K562 (cell line): ENCODE measurements around the gene ADAM10. TPM values are rescaled to one million over a fixed set of nuclear protein-coding genes. Genes with fewer than 3 reads are reported as not detected.

Experiments
- ETV1 ChIP-seq: fragments of 450-650 bp; conservative IDR thresholded peaks from 2 replicates; pipeline ENCODE4 v1.6.1; 2016; ENCODE audit warnings: missing genetic modification characterization, control low read depth, low read depth, missing compliant biosample characterization
- IFI16 ChIP-seq: fragments of 250-450 bp; sonication (Bioruptor Pico); IDR thresholded peaks from 2 replicates; pipeline ENCODE4 v2.1.2; 2022; ENCODE audit warnings: mild to moderate bottlenecking, inconsistent platforms
- ILK ChIP-seq: fragments of 450-650 bp; IDR thresholded peaks from 2 replicates; pipeline ENCODE4 v1.6.1; 2016; ENCODE audit warnings: missing genetic modification characterization, low read depth, mild to moderate bottlenecking, missing compliant biosample characterization, moderate library complexity, borderline replicate concordance
- MTA2 ChIP-seq: fragments of 450-650 bp; IDR thresholded peaks from 2 replicates; pipeline ENCODE4 v1.6.1; 2016; ENCODE audit warnings: low read depth
- PURB ChIP-seq: sonication (generic); formaldehyde crosslinking; IDR thresholded peaks from 2 replicates; pipeline ENCODE4 v1.9.0; 2021; ENCODE audit warnings: low read depth, mild to moderate bottlenecking, missing genetic modification reagents
- STAT6 ChIP-seq: sonication (generic); formaldehyde crosslinking; IDR thresholded peaks from 2 replicates; pipeline ENCODE4 v1.8.1; 2023; ENCODE audit warnings: mild to moderate bottlenecking, missing genetic modification reagents
- TSC22D4 ChIP-seq: fragments of 450-650 bp; IDR thresholded peaks from 2 replicates; pipeline ENCODE4 v1.6.1; 2016; ENCODE audit warnings: missing genetic modification characterization, missing biosample characterization, control low read depth
- XRCC5 ChIP-seq: fragments of 200-400 bp; formaldehyde crosslinking; IDR thresholded peaks from 2 replicates; pipeline ENCODE4 v1.6.1; 2017; ENCODE audit warnings: low read depth, mild to moderate bottlenecking, low read length
- ZNF274 ChIP-seq: IDR thresholded peaks from 2 replicates; pipeline ENCODE4 v1.6.1; 2011; ENCODE audit warnings: low read depth, mild to moderate bottlenecking, low read length, moderate library complexity, borderline replicate concordance
- ZNF76 ChIP-seq: fragments of 250-450 bp; sonication (Bioruptor Pico); IDR thresholded peaks from 2 replicates; pipeline ENCODE4 v1.4.0; 2020; ENCODE audit warnings: mild to moderate bottlenecking, moderate library complexity, borderline replicate concordance
- polyA plus RNA-seq, 8 experiments: library from polyadenylated mRNA; depleted of rRNA in 4 of 8; stranded (reverse) in 5 of 8; unstranded in 3 of 8; fragments of >200 nt; fragmentation: Nextera tagmentation in 2 of 8; fragmentation: Illumina TruSeq in 1 of 8; extraction: Ambion mirVana in 2 of 8; extraction: Trizol in 1 of 8; gene quantifications; 2 replicates each; pipeline versions ENCODE4 v1.2.1 to v1.2.3, GENCODE V29; 2011 to 2014; ENCODE audit warnings: inconsistent platforms in 1 of 8, missing spikeins in 1 of 8
- total RNA-seq, 7 experiments: library from RNA; depleted of rRNA in 6 of 7; stranded (reverse); fragments of >200 nt in 6 of 7; fragmentation: Illumina TruSeq in 2 of 7; extraction: Trizol in 2 of 7; gene quantifications; 2 replicates each; pipeline versions ENCODE4 v1.2.1 to v1.2.3, GENCODE V29; 2011 to 2021; ENCODE audit warnings: low replicate concordance in 1 of 7
- TF ChIP-seq, protein P1 (sequence below): fragments of 200-600 bp; sonication (generic); IDR thresholded peaks from one replicate; pipeline ENCODE4 v1.6.1; 2012; ENCODE audit warnings: mild to moderate bottlenecking, low read depth, low read length, inconsistent platforms
- TF ChIP-seq, protein P2 (sequence below): sonication (generic); formaldehyde crosslinking; IDR thresholded peaks from 2 replicates; pipeline ENCODE4 v1.8.0; 2022; ENCODE audit warnings: mild to moderate bottlenecking, missing genetic modification reagents
- TF ChIP-seq, protein P3 (sequence below): sonication (generic); IDR thresholded peaks from 2 replicates; pipeline ENCODE4 v1.6.1; 2016

The ADAM10 gene
- total and polyA plus RNA-seq, 9 of the 15 experiments (the other 6 are each of a cell fraction or from before 2014, with no cell fraction given), result 11.9 to 152 (median 57.3) TPM

DNA sequence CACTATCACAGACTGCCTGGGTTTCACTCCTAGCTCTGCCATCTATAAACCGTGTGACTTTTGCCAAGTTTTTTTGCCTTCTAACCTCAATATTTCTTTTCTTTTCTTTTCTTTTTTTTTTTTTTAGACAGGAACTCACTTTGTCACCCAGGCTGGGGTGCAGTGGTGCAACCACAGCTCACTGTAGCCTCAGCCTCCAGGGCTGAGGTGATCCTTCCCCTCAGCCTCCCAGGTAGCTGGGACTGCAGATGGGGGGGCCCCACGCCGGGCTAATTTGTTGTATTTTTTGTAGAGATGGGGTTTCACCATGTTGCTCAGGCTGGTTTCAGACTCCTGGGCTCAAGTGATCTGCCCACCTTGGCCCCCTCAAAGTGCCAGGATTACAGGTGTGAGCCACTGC lies 3.2 kb upstream of the ADAM10 start (continued):
- TF ChIP-seq, protein P1, sequence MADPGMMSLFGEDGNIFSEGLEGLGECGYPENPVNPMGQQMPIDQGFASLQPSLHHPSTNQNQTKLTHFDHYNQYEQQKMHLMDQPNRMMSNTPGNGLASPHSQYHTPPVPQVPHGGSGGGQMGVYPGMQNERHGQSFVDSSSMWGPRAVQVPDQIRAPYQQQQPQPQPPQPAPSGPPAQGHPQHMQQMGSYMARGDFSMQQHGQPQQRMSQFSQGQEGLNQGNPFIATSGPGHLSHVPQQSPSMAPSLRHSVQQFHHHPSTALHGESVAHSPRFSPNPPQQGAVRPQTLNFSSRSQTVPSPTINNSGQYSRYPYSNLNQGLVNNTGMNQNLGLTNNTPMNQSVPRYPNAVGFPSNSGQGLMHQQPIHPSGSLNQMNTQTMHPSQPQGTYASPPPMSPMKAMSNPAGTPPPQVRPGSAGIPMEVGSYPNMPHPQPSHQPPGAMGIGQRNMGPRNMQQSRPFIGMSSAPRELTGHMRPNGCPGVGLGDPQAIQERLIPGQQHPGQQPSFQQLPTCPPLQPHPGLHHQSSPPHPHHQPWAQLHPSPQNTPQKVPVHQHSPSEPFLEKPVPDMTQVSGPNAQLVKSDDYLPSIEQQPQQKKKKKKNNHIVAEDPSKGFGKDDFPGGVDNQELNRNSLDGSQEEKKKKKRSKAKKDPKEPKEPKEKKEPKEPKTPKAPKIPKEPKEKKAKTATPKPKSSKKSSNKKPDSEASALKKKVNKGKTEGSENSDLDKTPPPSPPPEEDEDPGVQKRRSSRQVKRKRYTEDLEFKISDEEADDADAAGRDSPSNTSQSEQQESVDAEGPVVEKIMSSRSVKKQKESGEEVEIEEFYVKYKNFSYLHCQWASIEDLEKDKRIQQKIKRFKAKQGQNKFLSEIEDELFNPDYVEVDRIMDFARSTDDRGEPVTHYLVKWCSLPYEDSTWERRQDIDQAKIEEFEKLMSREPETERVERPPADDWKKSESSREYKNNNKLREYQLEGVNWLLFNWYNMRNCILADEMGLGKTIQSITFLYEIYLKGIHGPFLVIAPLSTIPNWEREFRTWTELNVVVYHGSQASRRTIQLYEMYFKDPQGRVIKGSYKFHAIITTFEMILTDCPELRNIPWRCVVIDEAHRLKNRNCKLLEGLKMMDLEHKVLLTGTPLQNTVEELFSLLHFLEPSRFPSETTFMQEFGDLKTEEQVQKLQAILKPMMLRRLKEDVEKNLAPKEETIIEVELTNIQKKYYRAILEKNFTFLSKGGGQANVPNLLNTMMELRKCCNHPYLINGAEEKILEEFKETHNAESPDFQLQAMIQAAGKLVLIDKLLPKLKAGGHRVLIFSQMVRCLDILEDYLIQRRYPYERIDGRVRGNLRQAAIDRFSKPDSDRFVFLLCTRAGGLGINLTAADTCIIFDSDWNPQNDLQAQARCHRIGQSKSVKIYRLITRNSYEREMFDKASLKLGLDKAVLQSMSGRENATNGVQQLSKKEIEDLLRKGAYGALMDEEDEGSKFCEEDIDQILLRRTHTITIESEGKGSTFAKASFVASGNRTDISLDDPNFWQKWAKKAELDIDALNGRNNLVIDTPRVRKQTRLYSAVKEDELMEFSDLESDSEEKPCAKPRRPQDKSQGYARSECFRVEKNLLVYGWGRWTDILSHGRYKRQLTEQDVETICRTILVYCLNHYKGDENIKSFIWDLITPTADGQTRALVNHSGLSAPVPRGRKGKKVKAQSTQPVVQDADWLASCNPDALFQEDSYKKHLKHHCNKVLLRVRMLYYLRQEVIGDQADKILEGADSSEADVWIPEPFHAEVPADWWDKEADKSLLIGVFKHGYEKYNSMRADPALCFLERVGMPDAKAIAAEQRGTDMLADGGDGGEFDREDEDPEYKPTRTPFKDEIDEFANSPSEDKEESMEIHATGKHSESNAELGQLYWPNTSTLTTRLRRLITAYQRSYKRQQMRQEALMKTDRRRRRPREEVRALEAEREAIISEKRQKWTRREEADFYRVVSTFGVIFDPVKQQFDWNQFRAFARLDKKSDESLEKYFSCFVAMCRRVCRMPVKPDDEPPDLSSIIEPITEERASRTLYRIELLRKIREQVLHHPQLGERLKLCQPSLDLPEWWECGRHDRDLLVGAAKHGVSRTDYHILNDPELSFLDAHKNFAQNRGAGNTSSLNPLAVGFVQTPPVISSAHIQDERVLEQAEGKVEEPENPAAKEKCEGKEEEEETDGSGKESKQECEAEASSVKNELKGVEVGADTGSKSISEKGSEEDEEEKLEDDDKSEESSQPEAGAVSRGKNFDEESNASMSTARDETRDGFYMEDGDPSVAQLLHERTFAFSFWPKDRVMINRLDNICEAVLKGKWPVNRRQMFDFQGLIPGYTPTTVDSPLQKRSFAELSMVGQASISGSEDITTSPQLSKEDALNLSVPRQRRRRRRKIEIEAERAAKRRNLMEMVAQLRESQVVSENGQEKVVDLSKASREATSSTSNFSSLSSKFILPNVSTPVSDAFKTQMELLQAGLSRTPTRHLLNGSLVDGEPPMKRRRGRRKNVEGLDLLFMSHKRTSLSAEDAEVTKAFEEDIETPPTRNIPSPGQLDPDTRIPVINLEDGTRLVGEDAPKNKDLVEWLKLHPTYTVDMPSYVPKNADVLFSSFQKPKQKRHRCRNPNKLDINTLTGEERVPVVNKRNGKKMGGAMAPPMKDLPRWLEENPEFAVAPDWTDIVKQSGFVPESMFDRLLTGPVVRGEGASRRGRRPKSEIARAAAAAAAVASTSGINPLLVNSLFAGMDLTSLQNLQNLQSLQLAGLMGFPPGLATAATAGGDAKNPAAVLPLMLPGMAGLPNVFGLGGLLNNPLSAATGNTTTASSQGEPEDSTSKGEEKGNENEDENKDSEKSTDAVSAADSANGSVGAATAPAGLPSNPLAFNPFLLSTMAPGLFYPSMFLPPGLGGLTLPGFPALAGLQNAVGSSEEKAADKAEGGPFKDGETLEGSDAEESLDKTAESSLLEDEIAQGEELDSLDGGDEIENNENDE, result no peak
- TF ChIP-seq PURB (CRISPR knock-in tag), result no peak
- TF ChIP-seq, protein P2, sequence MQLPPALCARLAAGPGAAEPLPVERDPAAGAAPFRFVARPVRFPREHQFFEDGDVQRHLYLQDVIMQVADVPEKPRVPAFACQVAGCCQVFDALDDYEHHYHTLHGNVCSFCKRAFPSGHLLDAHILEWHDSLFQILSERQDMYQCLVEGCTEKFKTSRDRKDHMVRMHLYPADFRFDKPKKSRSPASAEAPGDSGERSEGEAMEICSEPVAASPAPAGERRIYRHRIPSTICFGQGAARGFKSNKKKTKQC, result no peak
- no peak for TF ChIP-seq ETV1 (tag)
- TF ChIP-seq MTA2, result no peak
- no peak for TF ChIP-seq IFI16
- TF ChIP-seq XRCC5, result no peak
- TF ChIP-seq, protein P3, sequence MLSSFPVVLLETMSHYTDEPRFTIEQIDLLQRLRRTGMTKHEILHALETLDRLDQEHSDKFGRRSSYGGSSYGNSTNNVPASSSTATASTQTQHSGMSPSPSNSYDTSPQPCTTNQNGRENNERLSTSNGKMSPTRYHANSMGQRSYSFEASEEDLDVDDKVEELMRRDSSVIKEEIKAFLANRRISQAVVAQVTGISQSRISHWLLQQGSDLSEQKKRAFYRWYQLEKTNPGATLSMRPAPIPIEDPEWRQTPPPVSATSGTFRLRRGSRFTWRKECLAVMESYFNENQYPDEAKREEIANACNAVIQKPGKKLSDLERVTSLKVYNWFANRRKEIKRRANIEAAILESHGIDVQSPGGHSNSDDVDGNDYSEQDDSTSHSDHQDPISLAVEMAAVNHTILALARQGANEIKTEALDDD, result no peak
- TF ChIP-seq ILK (tag), result no peak
- TF ChIP-seq ZNF76, result no peak
- no peak for TF ChIP-seq TSC22D4
- TF ChIP-seq ZNF274, result no peak
- TF ChIP-seq STAT6 (CRISPR knock-in tag), result no peak
